HEK293T (cell line): ENCODE results near the gene ERCC6L2.

ENCODE experiments used
- ARNT ChIP-seq: fragments of 450-650 bp; IDR thresholded peaks from 2 replicates; pipeline ENCODE4 v1.6.1; 2017; ENCODE audit warnings: mild to moderate bottlenecking
- BHLHE40 ChIP-seq: fragments of 450-650 bp; IDR thresholded peaks from 2 replicates; pipeline ENCODE4 v1.6.1; 2016; ENCODE audit warnings: mild to moderate bottlenecking, moderate library complexity, borderline replicate concordance
- FOXA1 ChIP-seq: fragments of 450-650 bp; IDR thresholded peaks from 2 replicates; pipeline ENCODE4 v1.6.1; 2016; ENCODE audit warnings: mild to moderate bottlenecking
- FOXM1 ChIP-seq: fragments of 450-650 bp; IDR thresholded peaks from 2 replicates; pipeline ENCODE4 v1.6.1; 2017; ENCODE audit warnings: mild to moderate bottlenecking, borderline replicate concordance
- L3MBTL2 ChIP-seq: fragments of 450-650 bp; conservative IDR thresholded peaks from 2 replicates; pipeline ENCODE4 v1.6.1; 2016; ENCODE audit warnings: mild to moderate bottlenecking
- PKNOX1 ChIP-seq: fragments of 450-650 bp; IDR thresholded peaks from 2 replicates; pipeline ENCODE4 v1.6.1; 2016
- SP1 ChIP-seq: fragments of 450-650 bp; IDR thresholded peaks from 2 replicates; pipeline ENCODE4 v1.6.1; 2017
- ZNF384 ChIP-seq: fragments of 450-650 bp; IDR thresholded peaks from 2 replicates; pipeline ENCODE4 v1.6.1; 2016

GRCh38 chr9:95999390-95999789, 123.9 kb downstream of the ERCC6L2 start:
- TF ChIP-seq L3MBTL2 = no peak
- TF ChIP-seq FOXM1 = no peak
- TF ChIP-seq FOXA1 = no peak
- no peak for TF ChIP-seq ZNF384
- TF ChIP-seq BHLHE40 = no peak
- no peak for TF ChIP-seq ARNT
- TF ChIP-seq SP1 = no peak
- TF ChIP-seq PKNOX1 = no peak
